ENCODE results near the gene FOXP1.

- TF ChIP-seq CTCF (conservative IDR thresholded peaks at IDR 0.05; ENCODE audit: low read depth, low read length) (no peak), EZH2 (IDR thresholded peaks at IDR 0.05; ENCODE audit: borderline replicate concordance, low read depth, low read length, poor library complexity, severe bottlenecking) (no peak)
Measured at GRCh38 chr3:71606582-71606981, 23.1 kb upstream of the FOXP1 start.
